GM13976 (cell line): ENCODE results near the gene SCN7A.

Source experiments
- DNase-seq: peaks from one replicate; pipeline ENCODE4 v3.0.0; 2012; ENCODE audit warnings: low spot score
- in situ Hi-C: fragments of 300-500 bp; cut with MboI; formaldehyde crosslinking; loops from one replicate; pipeline ENCODE4 v1.12.0; 2022; ENCODE audit warnings: low sequenced_read_pairs, mixed read lengths, inconsistent platforms; ENCODE audit not compliant: unreplicated experiment
- TF ChIP-seq, protein P1 (sequence below): IDR thresholded peaks from 2 replicates; pipeline ENCODE4 v1.5.1; 2012; ENCODE audit warnings: borderline replicate concordance, mild to moderate bottlenecking; ENCODE audit not compliant: insufficient read depth; ENCODE audit errors: extremely low read depth, missing control alignments, control extremely low read depth

The SCN7A gene

GRCh38 chr2:166385313-166385712 lies 108.7 kb downstream of the SCN7A start:
- DNase-seq, result no peak
- in situ Hi-C loops, result no loop called here
- TF ChIP-seq, protein P1, sequence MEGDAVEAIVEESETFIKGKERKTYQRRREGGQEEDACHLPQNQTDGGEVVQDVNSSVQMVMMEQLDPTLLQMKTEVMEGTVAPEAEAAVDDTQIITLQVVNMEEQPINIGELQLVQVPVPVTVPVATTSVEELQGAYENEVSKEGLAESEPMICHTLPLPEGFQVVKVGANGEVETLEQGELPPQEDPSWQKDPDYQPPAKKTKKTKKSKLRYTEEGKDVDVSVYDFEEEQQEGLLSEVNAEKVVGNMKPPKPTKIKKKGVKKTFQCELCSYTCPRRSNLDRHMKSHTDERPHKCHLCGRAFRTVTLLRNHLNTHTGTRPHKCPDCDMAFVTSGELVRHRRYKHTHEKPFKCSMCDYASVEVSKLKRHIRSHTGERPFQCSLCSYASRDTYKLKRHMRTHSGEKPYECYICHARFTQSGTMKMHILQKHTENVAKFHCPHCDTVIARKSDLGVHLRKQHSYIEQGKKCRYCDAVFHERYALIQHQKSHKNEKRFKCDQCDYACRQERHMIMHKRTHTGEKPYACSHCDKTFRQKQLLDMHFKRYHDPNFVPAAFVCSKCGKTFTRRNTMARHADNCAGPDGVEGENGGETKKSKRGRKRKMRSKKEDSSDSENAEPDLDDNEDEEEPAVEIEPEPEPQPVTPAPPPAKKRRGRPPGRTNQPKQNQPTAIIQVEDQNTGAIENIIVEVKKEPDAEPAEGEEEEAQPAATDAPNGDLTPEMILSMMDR, result no peak

DNA sequence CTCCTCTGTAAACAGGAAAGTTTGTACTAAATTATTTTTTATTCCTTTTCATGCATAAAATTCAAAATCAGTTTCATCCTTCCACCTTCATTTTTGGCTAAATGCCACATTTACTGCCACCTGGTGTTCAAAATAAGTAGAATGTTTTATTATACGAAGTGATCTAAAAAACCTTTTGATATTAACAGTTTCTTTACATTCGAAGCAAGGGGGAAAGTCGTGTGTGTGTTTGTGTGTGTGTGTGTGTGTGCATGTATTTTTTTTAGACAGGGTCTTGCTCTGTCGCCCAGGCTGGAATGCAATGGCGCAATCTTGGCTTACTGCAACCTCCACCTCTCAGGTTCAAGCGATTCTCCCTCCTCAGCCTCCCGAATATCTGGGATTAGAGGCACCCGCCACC lies 109.3 kb downstream of the SCN7A start:
- in situ Hi-C loops, result no loop called here
- DNase-seq, result no peak
- TF ChIP-seq, protein P1, result peak; percentile 8

DNA sequence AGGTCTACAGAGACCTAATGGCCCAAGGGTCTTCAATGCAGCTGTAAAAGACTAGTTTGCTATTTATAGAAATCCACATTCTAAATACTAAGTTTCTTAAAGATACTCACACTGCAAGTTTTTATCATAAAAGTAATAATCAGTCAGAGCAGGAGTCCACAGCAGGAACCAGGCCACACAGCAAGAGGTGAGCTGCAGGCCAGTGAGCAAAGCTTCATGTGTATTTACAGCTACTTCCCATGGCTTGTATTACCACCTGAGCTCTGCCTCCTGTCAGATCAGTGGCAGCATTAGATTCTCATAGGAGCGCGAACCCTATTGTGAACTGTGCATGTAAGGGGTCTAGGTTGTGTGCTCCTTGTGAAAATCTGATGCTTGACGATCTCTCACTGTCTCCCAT lies 111.6 kb downstream of the SCN7A start:
- DNase-seq, result no peak
- in situ Hi-C loops, result no loop called here
- TF ChIP-seq, protein P1, result no peak

- no peak for DNase-seq
- in situ Hi-C loops, result no loop called here
- TF ChIP-seq, protein P1, result no peak
Observed at GRCh38 chr2:166380615-166381014, 113.4 kb downstream of the SCN7A start.

- DNase-seq, result no peak
- TF ChIP-seq, protein P1, result no peak
- in situ Hi-C loops, result no loop called here
Observed at GRCh38 chr2:166376873-166377272, 117.2 kb downstream of the SCN7A start.

- TF ChIP-seq, protein P1, result no peak
- in situ Hi-C loops, result no loop called here
- no peak for DNase-seq
Observed at GRCh38 chr2:166376488-166376828, 117.6 kb downstream of the SCN7A start.

DNA sequence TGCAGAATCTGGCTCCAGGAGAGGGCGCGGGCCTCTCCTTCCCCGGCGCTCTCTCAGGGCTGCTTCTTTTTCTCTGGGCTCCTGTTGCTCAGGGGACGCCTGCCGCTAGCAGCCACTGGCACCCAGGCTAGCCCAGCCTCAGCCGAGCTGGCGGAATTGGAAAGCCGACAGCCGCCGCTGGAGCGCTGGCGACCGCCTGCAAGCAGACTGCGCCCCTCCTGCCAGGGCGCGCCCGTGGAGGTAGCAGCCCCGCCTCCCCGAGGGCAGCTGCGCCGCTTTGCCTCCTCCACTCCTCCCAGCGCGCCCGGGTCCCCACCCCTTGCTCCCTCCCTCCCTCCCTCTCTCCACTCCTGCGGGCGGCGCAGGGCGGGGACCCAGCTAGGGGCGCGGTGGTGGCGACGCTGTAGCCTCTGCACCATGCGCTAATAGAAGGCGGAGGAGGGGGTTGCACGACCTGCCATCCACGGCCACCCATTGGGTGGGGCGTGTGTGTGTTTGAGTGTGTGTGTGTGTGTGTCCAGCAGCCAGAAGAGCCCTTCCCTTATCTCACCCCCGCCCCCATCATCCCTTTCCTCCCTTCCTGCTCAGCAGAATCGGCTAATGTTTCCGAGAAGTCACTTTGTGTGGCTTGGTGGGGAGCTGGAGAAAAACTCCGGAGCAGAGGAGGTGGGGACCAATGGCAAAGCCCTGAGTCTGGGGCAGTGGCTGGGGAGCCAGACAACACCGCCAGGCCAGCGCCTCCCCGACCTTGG lies 118.1 kb downstream of the SCN7A start, which contains the start of gene SCN9A:
Gene SCN9A, minus strand, starts transcription at position 209 of the 752 bp plus-strand sequence. CDS start 64,188 bp downstream, outside the sequence.
- in situ Hi-C loops, result no loop called here
- DNase-seq, result peak; percentile 24
- TF ChIP-seq, protein P1, result no peak
